Measurements from ENCODE around the gene DENND5B.

- TF ChIP-seq CTCF (IDR thresholded peaks at IDR 0.05) (no peak), POLR2A (IDR thresholded peaks at IDR 0.05) (no peak)
Observed at GRCh38 chr12:31586728-31587127, 4.2 kb downstream of the DENND5B start.

All from heart left ventricle (tissue), 13 donors.